HCT116 (cell line): ENCODE results near the gene HLA-DMA. TPM values are rescaled to one million over a fixed set of nuclear protein-coding genes. Genes with fewer than 3 reads are reported as not detected.

Source experiments
- ATAC-seq: fragments of 200-7000 bp; cut with Tn5 transposase; 2 replicates; pipeline ENCODE4 v1.9.1; 2020; ENCODE audit warnings: mild to moderate bottlenecking, moderate library complexity
- BruUV-seq: library from RNA; stranded (reverse); fragments of 400-500 nt; replicated peaks from 2 replicates; lab custom pipeline; 2021; lab: Mats Ljungman, UMichigan
- CTCF ChIA-PET: fragments of 300-600 bp; sonication (Branson Sonifier 250); formaldehyde crosslinking; loops from one replicate; lab custom pipeline; 2021; ENCODE audit warnings: antibody characterized with exemption; lab: Charles Lee
- POLR2A ChIA-PET: fragments of 300-600, 350-600 bp; sonication (Branson Sonifier 250); formaldehyde crosslinking; loops from one replicate; lab custom pipeline; 2021; ENCODE audit warnings: antibody characterized with exemption; lab: Charles Lee
- RAD21 ChIA-PET, 2 experiments: fragments of 300-600 bp; sonication (Branson Sonifier 250); formaldehyde crosslinking; loops; one replicate each; lab custom pipeline; 2023; ENCODE audit warnings: low total read pairs in 2 of 2; ENCODE audit not compliant: uncharacterized antibody in 2 of 2, unreplicated experiment in 2 of 2, low non-redundant PET in 1 of 2; lab: Charles Lee
- DNase-seq: peaks from one replicate; pipeline ENCODE4 v3.0.0-alpha.2; 2010; ENCODE audit warnings: low read depth, low spot score
- H2AFZ ChIP-seq: fragments of 200-600 bp; shearing (Covaris generic), sonication (generic); 2 replicates; pipeline ENCODE4 v1.6.1; 2017; ENCODE audit warnings: low read depth, mixed run types, mixed read lengths, antibody characterized with exemption, low read length; ENCODE audit not compliant: poor library complexity, severe bottlenecking
- H3K27ac ChIP-seq: 2 replicates; pipeline ENCODE4 v1.5.1; 2012; ENCODE audit warnings: low read depth, low read length
- H3K27me3 ChIP-seq: fragments of 200-600 bp; sonication (generic); 2 replicates; pipeline ENCODE4 v1.6.1; 2016; ENCODE audit warnings: mixed run types, low read length, mixed read lengths; ENCODE audit not compliant: insufficient read depth
- H3K36me3 ChIP-seq, 2 experiments: fragments of 200-500 bp in 1 of 2; fragments of 200-600 bp in 1 of 2; sonication (Bioruptor generic) in 1 of 2; sonication (generic) in 1 of 2; 2 replicates each; pipeline versions ENCODE4 v1.5.1 to v1.6.1; 2014 to 2016; ENCODE audit warnings: low read length in 2 of 2, inconsistent platforms in 1 of 2, mixed read lengths in 1 of 2, mixed run types in 1 of 2; ENCODE audit not compliant: insufficient read depth in 2 of 2, control insufficient read depth in 1 of 2
- H3K4me1 ChIP-seq, 2 experiments: fragments of 200-600 bp in 1 of 2; sonication (generic) in 1 of 2; 2 replicates each; pipeline versions ENCODE4 v1.5.1 to v1.6.1; 2012 to 2017; ENCODE audit warnings: low read length in 2 of 2, inconsistent platforms in 1 of 2, mild to moderate bottlenecking in 1 of 2, mixed read lengths in 1 of 2, mixed run types in 1 of 2, moderate library complexity in 1 of 2; ENCODE audit not compliant: insufficient read depth in 2 of 2, control insufficient read depth in 1 of 2
- H3K4me2 ChIP-seq: fragments of 200-600 bp; sonication (generic); 2 replicates; pipeline ENCODE4 v1.6.1; 2017; ENCODE audit warnings: mixed run types, low read length, mixed read lengths
- H3K4me3 ChIP-seq, 2 experiments: fragments of 200-600 bp in 1 of 2; sonication (generic) in 1 of 2; replicated peaks in 1 of 2; 2 replicates each; pipeline ENCODE4 v1.5.1; 2011 to 2016; ENCODE audit warnings: low read length in 2 of 2, control low read depth in 1 of 2, low read depth in 1 of 2, mild to moderate bottlenecking in 1 of 2, mixed read lengths in 1 of 2, mixed run types in 1 of 2
- H3K79me2 ChIP-seq: fragments of 200-600 bp; sonication (generic); 2 replicates; pipeline ENCODE4 v1.6.1; 2017; ENCODE audit warnings: mild to moderate bottlenecking, mixed run types, low read length, moderate library complexity, mixed read lengths; ENCODE audit not compliant: insufficient read depth
- H3K9ac ChIP-seq: fragments of 200-600 bp; sonication (generic); 2 replicates; pipeline ENCODE4 v1.6.1; 2016; ENCODE audit warnings: low read length, mixed read lengths
- H3K9me2 ChIP-seq: fragments of 200-600 bp; sonication (generic), shearing (Covaris generic); 2 replicates; pipeline ENCODE4 v1.6.1; 2017; ENCODE audit warnings: mixed run types, mild to moderate bottlenecking, moderate library complexity; ENCODE audit not compliant: insufficient read depth
- H3K9me3 ChIP-seq, 2 experiments: fragments of 200-500 bp in 1 of 2; fragments of 200-600 bp in 1 of 2; sonication (Bioruptor generic) in 1 of 2; sonication (generic) in 1 of 2; 2 replicates each; pipeline ENCODE4 v1.6.1; 2014 to 2017; ENCODE audit warnings: low read length in 2 of 2, mixed read lengths in 2 of 2, inconsistent platforms in 1 of 2, low read depth in 1 of 2, mild to moderate bottlenecking in 1 of 2, mixed run types in 1 of 2, moderate library complexity in 1 of 2; ENCODE audit not compliant: control insufficient read depth in 1 of 2, insufficient read depth in 1 of 2
- H4K20me1 ChIP-seq: fragments of 200-600 bp; sonication (generic), shearing (Covaris generic); 2 replicates; pipeline ENCODE4 v1.6.1; 2017; ENCODE audit warnings: mixed run types, mild to moderate bottlenecking, moderate library complexity; ENCODE audit not compliant: insufficient read depth
- ATF3 ChIP-seq: IDR thresholded peaks from 2 replicates; pipeline ENCODE4 v1.6.1; 2012
- CEBPB ChIP-seq: IDR thresholded peaks from 2 replicates; pipeline ENCODE4 v1.6.1; 2012; ENCODE audit warnings: low read depth
- ELF1 ChIP-seq: IDR thresholded peaks from 2 replicates; pipeline ENCODE4 v1.6.1; 2012; ENCODE audit warnings: low read depth, borderline replicate concordance
- EZH2 ChIP-seq: fragments of 200-600 bp; sonication (generic); IDR thresholded peaks from 2 replicates; pipeline ENCODE4 v1.6.1; 2017; ENCODE audit warnings: antibody characterized with exemption, mixed run types
- FOSL1 ChIP-seq: IDR thresholded peaks from 2 replicates; pipeline ENCODE4 v1.6.1; 2012; ENCODE audit warnings: low read depth
- JUND ChIP-seq: IDR thresholded peaks from 2 replicates; pipeline ENCODE4 v1.6.1; 2012
- MAX ChIP-seq: IDR thresholded peaks from 2 replicates; pipeline ENCODE4 v1.6.1; 2012
- POLR2A ChIP-seq: IDR thresholded peaks from 2 replicates; pipeline ENCODE4 v1.7.0; 2011; ENCODE audit warnings: borderline replicate concordance; ENCODE audit not compliant: insufficient read depth, insufficient read length; ENCODE audit errors: extremely low read depth
- POLR2AphosphoS5 ChIP-seq: IDR thresholded peaks from 2 replicates; pipeline ENCODE4 v1.6.1; 2011; ENCODE audit warnings: mild to moderate bottlenecking, low read depth, low read length, moderate library complexity
- RAD21 ChIP-seq: IDR thresholded peaks from 2 replicates; pipeline ENCODE4 v1.6.1; 2012; ENCODE audit warnings: low read depth, mild to moderate bottlenecking
- REST ChIP-seq: IDR thresholded peaks from 2 replicates; pipeline ENCODE4 v1.6.1; 2012; ENCODE audit warnings: low read depth
- SIN3A ChIP-seq: IDR thresholded peaks from 2 replicates; pipeline ENCODE4 v1.6.1; 2012; ENCODE audit warnings: low read depth
- SP1 ChIP-seq: IDR thresholded peaks from 2 replicates; pipeline ENCODE4 v1.6.1; 2012; ENCODE audit warnings: low read depth
- SRF ChIP-seq: IDR thresholded peaks from 2 replicates; pipeline ENCODE4 v1.6.1; 2012; ENCODE audit warnings: low read depth
- TCF7L2 ChIP-seq: IDR thresholded peaks from 2 replicates; pipeline ENCODE4 v1.7.0; 2011; ENCODE audit warnings: borderline replicate concordance, inconsistent platforms; ENCODE audit not compliant: insufficient read depth, insufficient read length; ENCODE audit errors: extremely low read depth
- YY1 ChIP-seq: IDR thresholded peaks from 2 replicates; pipeline ENCODE4 v1.6.1; 2011; ENCODE audit warnings: low read length, low read depth, moderate library complexity, mild to moderate bottlenecking; ENCODE audit not compliant: insufficient replicate concordance; ENCODE audit errors: extremely low read depth
- ZBTB33 ChIP-seq: IDR thresholded peaks from 2 replicates; pipeline ENCODE4 v1.6.1; 2011; ENCODE audit warnings: mild to moderate bottlenecking, low read length, moderate library complexity; ENCODE audit not compliant: insufficient replicate concordance; ENCODE audit errors: extremely low read depth
- ZFX ChIP-seq: fragments of 450-650 bp; IDR thresholded peaks from 2 replicates; pipeline ENCODE4 v1.6.1; 2017
- ZNF274 ChIP-seq: fragments of 200-500 bp; sonication (Bioruptor generic); IDR thresholded peaks from 2 replicates; pipeline ENCODE4 v1.6.1; 2014; ENCODE audit warnings: mild to moderate bottlenecking, low read depth, low read length, inconsistent platforms
- intact Hi-C: fragments of 100-400 bp; cut with micrococcal nuclease; formaldehyde crosslinking; loops from 2 replicates; pipeline ENCODE4 v1.10.0; 2022
- total RNA-seq: library from RNA; stranded (reverse); gene quantifications from one replicate; pipeline ENCODE4 v1.2.1, GENCODE V29; 2021; ENCODE audit not compliant: unreplicated experiment
- TF ChIP-seq, protein P1 (sequence below), 3 experiments: fragments of 200-600 bp in 1 of 3; sonication (generic) in 1 of 3; IDR thresholded peaks in 2 of 3; conservative IDR thresholded peaks in 1 of 3; 2 replicates each; pipeline ENCODE4 v1.5.1; 2012 to 2017; ENCODE audit warnings: low read depth in 2 of 3, low read length in 2 of 3, antibody characterized with exemption in 1 of 3, borderline replicate concordance in 1 of 3, control low read depth in 1 of 3, mild to moderate bottlenecking in 1 of 3, mixed read lengths in 1 of 3, mixed run types in 1 of 3, moderate library complexity in 1 of 3; ENCODE audit not compliant: insufficient read depth in 1 of 3

The HLA-DMA gene
- total RNA-seq, 1 experiment from 2014 or later = 12.1 TPM

DNA sequence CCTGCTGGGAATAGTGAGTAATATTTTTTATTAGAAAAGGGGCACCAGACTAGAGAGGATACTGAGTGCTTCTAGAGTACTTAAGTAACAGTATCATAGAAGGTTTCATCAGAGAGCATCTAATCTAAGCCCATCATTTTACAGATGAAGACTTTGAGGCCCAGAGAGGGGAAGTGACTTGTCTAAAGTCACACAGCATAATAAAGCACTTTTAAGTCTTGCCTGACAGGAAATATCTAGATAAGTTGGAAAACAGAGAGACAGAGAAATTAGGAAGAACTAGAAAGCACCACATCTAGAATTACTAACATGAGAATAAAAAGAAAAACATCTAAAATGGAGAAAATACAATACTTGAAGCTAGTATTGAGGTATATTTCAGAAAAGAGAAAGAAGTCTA, 6.0 kb downstream of the HLA-DMA start:
- Histone ChIP-seq H3K4me3 (no peak overlapping the region), H3K4me1 (no peaks in the 10 kb centered on the region), H3K36me3 (no peaks in the 10 kb centered on the region), H3K9me3 (no peaks in the 10 kb centered on the region), H3K9ac (no peak overlapping the region), H3K27me3 (no peaks in the 10 kb centered on the region), H3K79me2 (no peaks in the 10 kb centered on the region), H3K9me2 (no peaks in the 10 kb centered on the region), H4K20me1 (no peaks in the 10 kb centered on the region), H2AFZ (no peak overlapping the region), H3K27ac (no peak overlapping the region), H3K4me2 (no peak overlapping the region)
- DNase-seq = no peak
- TF ChIP-seq POLR2A (no peak), ZBTB33 (no peak), CEBPB (no peak), ZFX (no peak), MAX (no peak), ZNF274 (no peak), FOSL1 (no peak), SRF (no peak), POLR2AphosphoS5 (no peak), RAD21 (no peak), EZH2 (no peak), YY1 (no peak), SIN3A (no peak), REST (no peak), ELF1 (no peak), ATF3 (no peak), SP1 (no peak), TCF7L2 (no peak), JUND (no peak)
- TF ChIP-seq, protein P1, sequence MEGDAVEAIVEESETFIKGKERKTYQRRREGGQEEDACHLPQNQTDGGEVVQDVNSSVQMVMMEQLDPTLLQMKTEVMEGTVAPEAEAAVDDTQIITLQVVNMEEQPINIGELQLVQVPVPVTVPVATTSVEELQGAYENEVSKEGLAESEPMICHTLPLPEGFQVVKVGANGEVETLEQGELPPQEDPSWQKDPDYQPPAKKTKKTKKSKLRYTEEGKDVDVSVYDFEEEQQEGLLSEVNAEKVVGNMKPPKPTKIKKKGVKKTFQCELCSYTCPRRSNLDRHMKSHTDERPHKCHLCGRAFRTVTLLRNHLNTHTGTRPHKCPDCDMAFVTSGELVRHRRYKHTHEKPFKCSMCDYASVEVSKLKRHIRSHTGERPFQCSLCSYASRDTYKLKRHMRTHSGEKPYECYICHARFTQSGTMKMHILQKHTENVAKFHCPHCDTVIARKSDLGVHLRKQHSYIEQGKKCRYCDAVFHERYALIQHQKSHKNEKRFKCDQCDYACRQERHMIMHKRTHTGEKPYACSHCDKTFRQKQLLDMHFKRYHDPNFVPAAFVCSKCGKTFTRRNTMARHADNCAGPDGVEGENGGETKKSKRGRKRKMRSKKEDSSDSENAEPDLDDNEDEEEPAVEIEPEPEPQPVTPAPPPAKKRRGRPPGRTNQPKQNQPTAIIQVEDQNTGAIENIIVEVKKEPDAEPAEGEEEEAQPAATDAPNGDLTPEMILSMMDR (IDR thresholded peaks at IDR 0.05 in 2 of 3, conservative IDR thresholded peaks at IDR 0.05 in 1 of 3; ENCODE audit: borderline replicate concordance in 1 of 3, insufficient read depth in 1 of 3, low read depth in 2 of 3, low read length in 2 of 3) = no peak
- ChIA-PET RAD21 (no interaction called here), CTCF (interaction anchor here (0.7 to 1.0 kb wide), 3 partner anchors 13 to 108 kb away, joined by 3 to 4 read pairs (median 3); partner anchors contain the start of gene TAP2), POLR2A (interaction anchor here (1.5 kb wide), 1 partner anchor 25 kb away, joined by 4 read pairs; no protein-coding TSS in a partner anchor)
- no TSS peak for BruUV-seq
- no peak for ATAC-seq
- intact Hi-C loops = loop anchor here (1.0 to 5.0 kb wide), 2 partner anchors 62 to 110 kb away; partner anchors contain the start of gene TAP2
